Neural progenitor cell (in vitro differentiated cells): ENCODE measurements around the gene TMEM53.

Experiments
- EZH2 ChIP-seq: fragments of 200-600 bp; sonication (generic); IDR thresholded peaks from 2 replicates; pipeline ENCODE4 v1.6.1; 2017; ENCODE audit warnings: antibody characterized with exemption, mild to moderate bottlenecking, moderate library complexity
- TF ChIP-seq, protein P1 (sequence below): fragments of 200-600 bp; sonication (generic); IDR thresholded peaks from 2 replicates; pipeline ENCODE4 v1.5.1; 2017; ENCODE audit warnings: antibody characterized with exemption, mild to moderate bottlenecking

DNA sequence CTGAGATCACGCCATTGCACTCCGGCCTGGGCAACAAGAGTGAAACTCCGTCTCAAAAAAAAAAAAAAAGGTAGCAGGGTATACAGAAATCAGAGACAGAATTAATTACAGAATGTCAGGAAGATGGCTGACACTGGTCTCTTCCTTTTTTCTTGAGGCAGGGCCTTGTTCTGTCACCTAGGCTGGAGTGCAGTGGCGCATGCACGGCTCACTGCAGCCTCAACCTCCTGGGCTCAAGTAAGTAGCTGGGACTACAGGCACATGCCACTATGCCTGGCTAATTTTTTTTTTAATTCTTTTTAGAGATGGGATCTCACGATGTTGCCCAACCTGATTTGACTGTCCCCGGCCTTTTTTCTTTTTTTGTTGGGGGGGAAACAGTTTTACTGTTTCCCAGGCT, 40.3 kb upstream of the TMEM53 start:
- TF ChIP-seq, protein P1, sequence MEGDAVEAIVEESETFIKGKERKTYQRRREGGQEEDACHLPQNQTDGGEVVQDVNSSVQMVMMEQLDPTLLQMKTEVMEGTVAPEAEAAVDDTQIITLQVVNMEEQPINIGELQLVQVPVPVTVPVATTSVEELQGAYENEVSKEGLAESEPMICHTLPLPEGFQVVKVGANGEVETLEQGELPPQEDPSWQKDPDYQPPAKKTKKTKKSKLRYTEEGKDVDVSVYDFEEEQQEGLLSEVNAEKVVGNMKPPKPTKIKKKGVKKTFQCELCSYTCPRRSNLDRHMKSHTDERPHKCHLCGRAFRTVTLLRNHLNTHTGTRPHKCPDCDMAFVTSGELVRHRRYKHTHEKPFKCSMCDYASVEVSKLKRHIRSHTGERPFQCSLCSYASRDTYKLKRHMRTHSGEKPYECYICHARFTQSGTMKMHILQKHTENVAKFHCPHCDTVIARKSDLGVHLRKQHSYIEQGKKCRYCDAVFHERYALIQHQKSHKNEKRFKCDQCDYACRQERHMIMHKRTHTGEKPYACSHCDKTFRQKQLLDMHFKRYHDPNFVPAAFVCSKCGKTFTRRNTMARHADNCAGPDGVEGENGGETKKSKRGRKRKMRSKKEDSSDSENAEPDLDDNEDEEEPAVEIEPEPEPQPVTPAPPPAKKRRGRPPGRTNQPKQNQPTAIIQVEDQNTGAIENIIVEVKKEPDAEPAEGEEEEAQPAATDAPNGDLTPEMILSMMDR = no peak
- TF ChIP-seq EZH2 = no peak
